Thymus (tissue), 11 donors: ENCODE data around the gene SH3TC1. TPM values are rescaled to one million over a fixed set of nuclear protein-coding genes. Genes with fewer than 3 reads are reported as not detected.
A peak's percentile ranks its signal among the peaks of the same experiment; 100 is the strongest.

Experiments used
- DNase-seq, 9 donors: peaks; one replicate each; pipeline ENCODE4 v3.0.0-alpha.2; 2013; ENCODE audit warnings: low spot score in 9 of 9, low read depth in 6 of 9, missing footprints in 1 of 9
- H3K27ac ChIP-seq, 2 donors: one replicate each; pipeline ENCODE4 v1.5.1; 2013; ENCODE audit warnings: control low read depth in 1 of 2, low read depth in 1 of 2, low read length in 1 of 2, mild to moderate bottlenecking in 1 of 2, moderate library complexity in 1 of 2
- H3K27me3 ChIP-seq, 2 donors: one replicate each; pipeline ENCODE4 v1.5.1; 2013; ENCODE audit warnings: low read length in 1 of 2; ENCODE audit not compliant: control insufficient read depth in 2 of 2, insufficient read depth in 1 of 2
- H3K36me3 ChIP-seq, 2 donors: one replicate each; pipeline ENCODE4 v1.5.1; 2013; ENCODE audit warnings: low read length in 1 of 2, mild to moderate bottlenecking in 1 of 2, moderate library complexity in 1 of 2; ENCODE audit not compliant: control insufficient read depth in 2 of 2, insufficient read depth in 2 of 2
- H3K4me1 ChIP-seq, 2 donors: one replicate each; pipeline ENCODE4 v1.5.1; 2013; ENCODE audit warnings: low read length in 2 of 2; ENCODE audit not compliant: control insufficient read depth in 2 of 2, insufficient read depth in 2 of 2
- H3K4me3 ChIP-seq, 2 donors: one replicate each; pipeline ENCODE4 v1.5.1; 2013; ENCODE audit warnings: low read length in 2 of 2, control low read depth in 1 of 2, mild to moderate bottlenecking in 1 of 2
- H3K9me3 ChIP-seq, 2 donors: one replicate each; pipeline ENCODE4 v1.5.1; 2013; ENCODE audit warnings: low read length in 1 of 2, mild to moderate bottlenecking in 1 of 2; ENCODE audit not compliant: control insufficient read depth in 2 of 2, insufficient read depth in 1 of 2
- WGBS: extraction: QIAGEN DNeasy Blood & Tissue Kit; methylation state at CpG from one replicate; pipeline ENCODE4 v1.1.7; 2013; 5-methylcytosine and 5-hydroxymethylcytosine counted together
- polyA plus RNA-seq: library from polyadenylated mRNA; stranded (reverse); fragments of 200-250 nt; gene quantifications from one replicate; pipeline ENCODE4 v1.2.3, GENCODE V29; 2013
- total RNA-seq: library from RNA; stranded (reverse); fragments of 120-200 nt; gene quantifications from one replicate; pipeline ENCODE4 v1.2.4, GENCODE V29; 2013
- donor health status: healthy.

Gene SH3TC1
- total and polyA plus RNA-seq, 2 donors, result 114 to 146 TPM

- H3K4me1 ChIP-seq, result peaks cover 4 to 17% of the 10 kb centered on the region in 2 donors
- WGBS, result 86% methylated on average over 6 of the region's 6 CpGs
These were observed 23.4 kb upstream of the SH3TC1 start for GRCh38 chr4:8175686-8176085.

DNA sequence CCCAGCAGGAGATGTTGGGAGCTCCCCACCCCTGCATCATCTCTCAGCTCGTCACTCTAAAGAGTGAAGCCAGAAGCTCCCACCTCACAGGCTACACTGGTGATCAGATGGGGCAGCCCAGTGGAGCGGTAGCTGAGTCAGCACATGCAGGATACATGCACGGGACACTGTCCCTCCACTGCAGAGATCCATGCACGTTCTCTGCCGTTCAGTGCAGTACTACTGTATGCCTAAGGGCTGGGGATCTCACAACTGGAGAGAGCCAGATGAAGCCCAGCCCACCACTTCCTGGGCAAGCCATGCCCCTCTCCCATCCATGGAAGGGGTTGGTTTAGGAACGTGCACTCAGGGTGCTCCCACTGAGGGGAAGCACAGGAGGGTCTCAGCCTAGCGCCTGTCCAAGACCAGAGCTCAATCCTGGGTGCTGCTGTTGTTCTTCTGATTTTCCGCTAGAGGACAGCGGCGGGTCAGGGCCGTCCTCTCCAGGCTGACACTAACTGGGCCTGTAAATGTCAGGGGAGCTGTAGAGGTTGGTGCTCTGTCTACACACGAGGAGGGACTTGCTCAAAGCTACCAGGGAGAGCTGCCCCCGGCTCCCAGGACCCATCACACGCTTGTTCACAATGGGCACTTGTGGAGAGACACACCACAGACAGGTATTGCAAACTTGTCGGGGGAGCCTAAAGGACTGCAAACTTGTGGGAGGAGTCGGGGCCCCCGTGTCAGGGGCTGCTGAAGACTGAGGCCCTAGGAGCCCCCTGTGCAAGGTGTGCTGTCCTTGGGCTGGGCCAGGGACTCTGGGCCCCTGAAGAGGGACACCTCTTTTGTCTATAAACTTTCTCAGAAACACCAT is 22.3 kb upstream of the SH3TC1 start:
- Histone ChIP-seq H3K4me3 (no peak overlapping the region), H3K36me3 (no peaks in the 10 kb centered on the region), H3K27me3 (peaks cover 0 to 6% of the 10 kb centered on the region in 2 donors), H3K4me1 (peaks cover 4 to 16% of the 10 kb centered on the region in 2 donors), H3K9me3 (peaks cover 0 to 6% of the 10 kb centered on the region in 2 donors), H3K27ac (no peak overlapping the region)
- WGBS, result 44% methylated on average over 17 of the region's 17 CpGs
- DNase-seq, result peak in 5 of 9 donors; percentile 39 to 79 (median 64)

More at GRCh38 chr4:8175686-8176085, 23.4 kb upstream of the SH3TC1 start:
- no peak for DNase-seq
- no peaks in the 10 kb centered on the region for H3K36me3 ChIP-seq
- H3K4me3 ChIP-seq, result no peak overlapping the region
- no peak overlapping the region for H3K27ac ChIP-seq
- H3K27me3 ChIP-seq, result peaks cover 0 to 9% of the 10 kb centered on the region in 2 donors
- peaks cover 0 to 6% of the 10 kb centered on the region in 2 donors for H3K9me3 ChIP-seq

DNA sequence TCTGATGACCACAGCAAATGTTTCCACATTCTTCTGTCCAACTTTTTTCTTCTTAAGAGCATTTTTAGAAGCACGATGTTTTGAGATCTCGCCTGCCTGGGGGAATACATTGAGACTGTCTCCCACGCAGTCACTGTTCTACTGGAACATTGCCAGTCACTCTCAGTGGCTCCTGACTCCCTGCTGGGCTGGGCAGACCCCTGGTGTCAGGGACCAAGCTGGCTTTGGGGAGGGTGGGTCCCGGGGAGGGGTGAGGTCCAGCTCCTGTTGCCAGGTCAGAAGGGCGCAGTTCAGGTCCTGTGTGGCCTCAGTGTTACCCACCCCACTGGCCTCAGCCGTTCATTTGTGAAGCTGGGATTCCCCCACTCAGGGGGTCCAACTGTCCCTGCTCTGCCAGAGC is 21.5 kb upstream of the SH3TC1 start:
- Histone ChIP-seq H3K36me3 (no peaks in the 10 kb centered on the region), H3K27me3 (no peaks in the 10 kb centered on the region), H3K27ac (no peak overlapping the region), H3K4me3 (no peak overlapping the region), H3K9me3 (peaks cover 0 to 6% of the 10 kb centered on the region in 2 donors), H3K4me1 (peaks cover 4 to 13% of the 10 kb centered on the region in 2 donors)
- DNase-seq, result no peak
- WGBS, result 89% methylated on average over 6 of the region's 6 CpGs

DNA sequence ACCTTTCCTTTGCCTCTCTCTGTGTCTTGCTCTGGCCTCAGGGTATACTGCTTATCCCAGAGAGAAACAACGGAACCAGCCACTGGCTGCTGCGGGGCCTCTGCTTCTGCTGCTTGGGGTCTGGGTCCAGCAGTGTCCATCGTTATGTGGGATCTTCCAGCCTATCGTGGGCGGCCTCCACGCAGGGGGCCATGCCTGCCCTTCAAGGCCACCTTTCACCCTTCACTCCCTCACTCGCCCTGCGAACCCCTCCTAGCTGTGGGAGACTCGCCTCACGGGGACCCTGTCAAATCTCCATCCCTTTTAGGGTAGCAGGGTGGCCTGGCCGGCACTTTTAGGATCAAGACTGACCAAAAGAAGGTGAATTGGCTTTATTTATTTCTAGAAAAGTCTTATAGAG is 21.1 kb upstream of the SH3TC1 start:
- H3K9me3 ChIP-seq, result peaks cover 0 to 6% of the 10 kb centered on the region in 2 donors
- 99% methylated on average over 11 of the region's 11 CpGs for WGBS
- DNase-seq, result no peak
- peaks cover 4 to 13% of the 10 kb centered on the region in 2 donors for H3K4me1 ChIP-seq
- no peaks in the 10 kb centered on the region for H3K36me3 ChIP-seq
- no peak overlapping the region for H3K4me3 ChIP-seq
- H3K27me3 ChIP-seq, result no peaks in the 10 kb centered on the region
- H3K27ac ChIP-seq, result no peak overlapping the region

DNA sequence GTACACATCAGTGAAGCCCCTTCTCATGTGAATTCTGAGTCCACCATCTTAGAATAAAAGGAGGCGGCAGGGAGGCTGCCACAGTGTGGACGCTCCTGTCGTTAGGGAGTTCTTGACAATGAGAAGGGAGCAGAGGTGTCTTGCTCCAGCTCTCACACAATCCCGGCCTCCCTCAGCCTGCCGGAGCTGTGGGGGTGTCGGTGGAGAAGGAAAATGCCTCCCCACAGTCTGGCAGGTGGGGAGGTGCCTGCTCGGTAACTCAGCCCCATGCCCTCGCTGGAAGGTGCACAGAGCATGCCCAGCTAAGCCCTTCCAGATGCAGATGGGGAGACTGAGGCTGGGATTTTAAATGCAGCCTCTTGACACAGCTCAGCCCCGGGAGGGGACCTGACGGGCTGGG is 20.0 kb upstream of the SH3TC1 start:
- no peaks in the 10 kb centered on the region for H3K36me3 ChIP-seq
- H3K27me3 ChIP-seq, result no peaks in the 10 kb centered on the region
- WGBS, result 97% methylated on average over 10 of the region's 10 CpGs
- H3K9me3 ChIP-seq, result peaks cover 0 to 6% of the 10 kb centered on the region in 2 donors
- no peak overlapping the region for H3K27ac ChIP-seq
- peaks cover 4 to 13% of the 10 kb centered on the region in 2 donors for H3K4me1 ChIP-seq
- no peak for DNase-seq
- H3K4me3 ChIP-seq, result no peak overlapping the region

- 94% methylated on average over 9 of the region's 9 CpGs for WGBS
- Histone ChIP-seq H3K27ac (no peak overlapping the region), H3K4me3 (no peak overlapping the region), H3K36me3 (no peaks in the 10 kb centered on the region), H3K9me3 (peaks cover 0 to 6% of the 10 kb centered on the region in 2 donors), H3K4me1 (peaks cover 4 to 13% of the 10 kb centered on the region in 2 donors), H3K27me3 (no peaks in the 10 kb centered on the region)
- no peak for DNase-seq
These were observed 19.3 kb upstream of the SH3TC1 start for GRCh38 chr4:8179771-8180170.

DNA sequence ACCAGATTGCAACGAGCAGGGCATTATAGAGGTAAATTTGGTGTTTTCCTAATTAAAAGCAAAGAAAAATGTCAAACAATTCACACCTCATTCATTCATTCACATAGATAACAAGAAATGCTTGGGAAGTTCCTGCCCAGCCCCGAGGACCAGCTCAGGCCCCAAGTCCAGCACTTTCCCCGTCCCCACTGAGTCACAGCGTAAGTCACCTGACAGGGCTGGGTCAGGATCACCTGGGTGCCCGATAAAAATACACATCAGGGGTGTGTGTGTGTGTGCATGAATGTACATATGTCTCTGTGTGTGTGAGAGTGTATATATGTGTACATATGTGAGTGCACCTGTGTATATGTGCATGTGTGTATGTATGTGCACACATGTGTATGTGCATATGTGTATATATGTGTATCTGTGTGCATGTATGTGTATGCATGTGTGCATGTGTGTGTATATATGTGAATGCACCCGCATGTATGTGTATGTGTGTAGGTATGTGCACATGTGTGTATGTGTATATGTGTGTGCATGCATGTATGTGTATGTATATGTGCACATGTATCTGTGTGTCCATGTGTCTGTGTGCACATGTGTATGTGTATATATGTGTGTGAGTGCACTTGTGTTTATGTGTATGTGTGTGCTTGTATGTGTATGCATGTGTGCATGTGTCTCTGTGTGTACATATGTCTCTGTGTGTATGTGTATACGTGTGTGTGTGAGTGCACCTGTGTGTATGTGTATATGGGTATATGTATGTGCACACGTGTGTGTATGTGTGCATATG is 18.6 kb upstream of the SH3TC1 start:
- H3K4me1 ChIP-seq, result peaks cover 4 to 13% of the 10 kb centered on the region in 2 donors
- WGBS, result 93% methylated on average over 8 of the region's 8 CpGs
- DNase-seq, result no peak
- no peak overlapping the region for H3K27ac ChIP-seq
- H3K36me3 ChIP-seq, result no peaks in the 10 kb centered on the region
- H3K9me3 ChIP-seq, result peaks cover 0 to 6% of the 10 kb centered on the region in 2 donors
- no peaks in the 10 kb centered on the region for H3K27me3 ChIP-seq
- H3K4me3 ChIP-seq, result no peak overlapping the region

GRCh38 chr4:8181119-8181518 is 18.0 kb upstream of the SH3TC1 start:
- DNase-seq, result no peak
- Histone ChIP-seq H3K36me3 (no peaks in the 10 kb centered on the region), H3K4me1 (peaks cover 4 to 13% of the 10 kb centered on the region in 2 donors), H3K27me3 (no peaks in the 10 kb centered on the region), H3K4me3 (no peak overlapping the region), H3K27ac (no peak overlapping the region), H3K9me3 (no peaks in the 10 kb centered on the region)
- WGBS, result over 99% methylated on average over 6 of the region's 6 CpGs

DNA sequence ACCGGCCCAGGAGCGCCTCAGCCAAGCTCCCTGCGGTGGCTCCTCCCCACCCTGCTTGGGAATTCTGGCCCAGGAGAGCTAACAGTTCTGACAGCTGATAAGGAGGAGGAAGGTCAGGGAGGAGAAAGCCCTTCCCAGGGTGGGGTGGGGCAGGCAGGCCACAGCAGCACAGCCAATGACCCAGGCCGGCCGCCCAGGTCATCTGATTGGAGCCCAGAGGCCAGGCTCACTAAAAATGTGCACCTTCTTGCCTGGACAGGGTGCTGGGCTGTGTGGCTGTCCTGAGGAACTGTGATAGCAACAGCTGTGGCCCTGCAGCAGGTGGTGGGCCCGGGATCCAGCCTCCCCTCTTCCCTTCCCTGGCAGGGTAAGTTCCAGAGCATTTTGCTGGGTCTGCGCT is 17.2 kb upstream of the SH3TC1 start:
- Histone ChIP-seq H3K27ac (no peak overlapping the region), H3K4me1 (peaks cover 4 to 9% of the 10 kb centered on the region in 2 donors), H3K27me3 (no peaks in the 10 kb centered on the region), H3K36me3 (no peaks in the 10 kb centered on the region), H3K4me3 (no peak overlapping the region), H3K9me3 (no peaks in the 10 kb centered on the region)
- WGBS, result 95% methylated on average over 7 of the region's 7 CpGs
- no peak for DNase-seq
